Subcutaneous abdominal adipose tissue (tissue), 5 donors: ENCODE data around the gene NR3C1.

Experiments
- H3K27ac ChIP-seq: one replicate; pipeline ENCODE4 v1.7.0; 2013; ENCODE audit warnings: low read depth, mild to moderate bottlenecking, inconsistent platforms, low read length, moderate library complexity
- H3K27me3 ChIP-seq, 5 donors: one replicate each; pipeline ENCODE4 v1.7.0; 2013; ENCODE audit warnings: low read length in 5 of 5, inconsistent platforms in 1 of 5; ENCODE audit not compliant: control insufficient read depth in 5 of 5, insufficient read depth in 4 of 5
- H3K36me3 ChIP-seq, 5 donors: one replicate each; pipeline ENCODE4 v1.7.0; 2013; ENCODE audit warnings: low read length in 5 of 5; ENCODE audit not compliant: control insufficient read depth in 5 of 5, insufficient read depth in 5 of 5
- H3K4me1 ChIP-seq, 5 donors: one replicate each; pipeline ENCODE4 v1.7.0; 2013; ENCODE audit warnings: low read length in 5 of 5, mild to moderate bottlenecking in 3 of 5, moderate library complexity in 1 of 5; ENCODE audit not compliant: control insufficient read depth in 5 of 5, insufficient read depth in 5 of 5
- H3K4me3 ChIP-seq, 5 donors: one replicate each; pipeline ENCODE4 v1.7.0; 2013; ENCODE audit warnings: low read length in 5 of 5, low read depth in 1 of 5
- H3K9ac ChIP-seq, 5 donors: one replicate each; pipeline ENCODE4 v1.7.0; 2013; ENCODE audit warnings: low read length in 5 of 5, mild to moderate bottlenecking in 4 of 5, moderate library complexity in 3 of 5
- H3K9me3 ChIP-seq, 5 donors: one replicate each; pipeline ENCODE4 v1.7.0; 2013; ENCODE audit warnings: low read length in 5 of 5; ENCODE audit not compliant: control insufficient read depth in 5 of 5
- donor health status: healthy.
- donor health status: healthy.
- donor health status: healthy.
- donor health status: healthy.
- donor health status: healthy.

The NR3C1 gene

GRCh38 chr5:143306040-143306439 is 97.4 kb downstream of the NR3C1 start:
- H3K4me3 ChIP-seq, result no peak overlapping the region
- H3K27ac ChIP-seq, result peak overlapping the region; percentile 8
- no peak overlapping the region for H3K9ac ChIP-seq
- H3K36me3 ChIP-seq, result peaks cover 20 to 48% (median 37%) of the 10 kb centered on the region in 5 donors
- peaks cover 0 to 5% (median 0%) of the 10 kb centered on the region in 5 donors for H3K9me3 ChIP-seq
- no peaks in the 10 kb centered on the region for H3K27me3 ChIP-seq
- peaks cover 0 to 19% (median 7%) of the 10 kb centered on the region in 5 donors for H3K4me1 ChIP-seq

- H3K27me3 ChIP-seq, result no peaks in the 10 kb centered on the region
- H3K4me1 ChIP-seq, result peaks cover 0 to 19% (median 2%) of the 10 kb centered on the region in 5 donors
- no peak overlapping the region for H3K9ac ChIP-seq
- peaks cover 22 to 44% (median 36%) of the 10 kb centered on the region in 5 donors for H3K36me3 ChIP-seq
- H3K4me3 ChIP-seq, result no peak overlapping the region
- peak overlapping the region; percentile 6 for H3K27ac ChIP-seq
- peaks cover 0 to 5% (median 0%) of the 10 kb centered on the region in 5 donors for H3K9me3 ChIP-seq
Observed at GRCh38 chr5:143304836-143305475, 98.5 kb downstream of the NR3C1 start.

- no peak overlapping the region for H3K4me3 ChIP-seq
- H3K9ac ChIP-seq, result no peak overlapping the region
- H3K27me3 ChIP-seq, result no peaks in the 10 kb centered on the region
- H3K4me1 ChIP-seq, result peaks cover 0 to 9% (median 0%) of the 10 kb centered on the region in 5 donors
- H3K9me3 ChIP-seq, result peaks cover 0 to 5% (median 0%) of the 10 kb centered on the region in 5 donors
- H3K27ac ChIP-seq, result peak overlapping the region; percentile 17
- peaks cover 26 to 42% (median 39%) of the 10 kb centered on the region in 5 donors for H3K36me3 ChIP-seq
Observed at GRCh38 chr5:143302341-143303045, 101.0 kb downstream of the NR3C1 start.

- no peak overlapping the region for H3K27ac ChIP-seq
- no peak overlapping the region for H3K4me3 ChIP-seq
- peaks cover 48 to 70% (median 59%) of the 10 kb centered on the region in 5 donors for H3K36me3 ChIP-seq
- H3K9me3 ChIP-seq, result no peaks in the 10 kb centered on the region
- H3K9ac ChIP-seq, result no peak overlapping the region
- no peaks in the 10 kb centered on the region for H3K27me3 ChIP-seq
- peaks cover 0 to 2% (median 0%) of the 10 kb centered on the region in 5 donors for H3K4me1 ChIP-seq
Observed at GRCh38 chr5:143297756-143298155, 105.7 kb downstream of the NR3C1 start.

GRCh38 chr5:143290125-143290524 is 113.4 kb downstream of the NR3C1 start:
- H3K27me3 ChIP-seq, result no peaks in the 10 kb centered on the region
- H3K9ac ChIP-seq, result no peak overlapping the region
- H3K4me1 ChIP-seq, result peaks cover 0 to 2% (median 0%) of the 10 kb centered on the region in 5 donors
- peaks cover 33 to 43% (median 39%) of the 10 kb centered on the region in 5 donors for H3K36me3 ChIP-seq
- no peak overlapping the region for H3K4me3 ChIP-seq
- no peak overlapping the region for H3K27ac ChIP-seq
- no peaks in the 10 kb centered on the region for H3K9me3 ChIP-seq

GRCh38 chr5:143284521-143284920 is 119.0 kb downstream of the NR3C1 start:
- peaks cover 0 to 6% (median 2%) of the 10 kb centered on the region in 5 donors for H3K9me3 ChIP-seq
- no peaks in the 10 kb centered on the region for H3K27me3 ChIP-seq
- H3K36me3 ChIP-seq, result peaks cover 11 to 30% (median 18%) of the 10 kb centered on the region in 5 donors
- H3K4me1 ChIP-seq, result peaks cover 0 to 8% (median 2%) of the 10 kb centered on the region in 5 donors
- no peak overlapping the region for H3K4me3 ChIP-seq
- H3K9ac ChIP-seq, result no peak overlapping the region
- peak overlapping the region; percentile 7 for H3K27ac ChIP-seq

GRCh38 chr5:143284002-143284401 is 119.5 kb downstream of the NR3C1 start:
- Histone ChIP-seq H3K4me3 (no peak overlapping the region), H3K27ac (no peak overlapping the region), H3K27me3 (no peaks in the 10 kb centered on the region), H3K9me3 (peaks cover 0 to 6% (median 2%) of the 10 kb centered on the region in 5 donors), H3K9ac (no peak overlapping the region), H3K4me1 (peaks cover 0 to 8% (median 2%) of the 10 kb centered on the region in 5 donors), H3K36me3 (peaks cover 14 to 30% (median 19%) of the 10 kb centered on the region in 5 donors)

GRCh38 chr5:143281226-143281625 is 122.3 kb downstream of the NR3C1 start:
- no peaks in the 10 kb centered on the region for H3K27me3 ChIP-seq
- peaks cover 0 to 22% (median 8%) of the 10 kb centered on the region in 5 donors for H3K4me1 ChIP-seq
- H3K36me3 ChIP-seq, result peaks cover 17 to 35% (median 20%) of the 10 kb centered on the region in 5 donors
- no peak overlapping the region for H3K9ac ChIP-seq
- peaks cover 0 to 6% (median 2%) of the 10 kb centered on the region in 5 donors for H3K9me3 ChIP-seq
- H3K4me3 ChIP-seq, result no peak overlapping the region
- H3K27ac ChIP-seq, result peak overlapping the region; percentile 11

- Histone ChIP-seq H3K4me3 (no peak overlapping the region), H3K9me3 (peaks cover 0 to 6% (median 2%) of the 10 kb centered on the region in 5 donors), H3K4me1 (peaks cover 0 to 21% (median 8%) of the 10 kb centered on the region in 5 donors), H3K27ac (no peak overlapping the region), H3K27me3 (no peaks in the 10 kb centered on the region), H3K36me3 (peaks cover 17 to 35% (median 20%) of the 10 kb centered on the region in 5 donors), H3K9ac (no peak overlapping the region)
Observed at GRCh38 chr5:143279698-143280097, 123.8 kb downstream of the NR3C1 start.

GRCh38 chr5:143277536-143277935 is 126.0 kb downstream of the NR3C1 start:
- H3K9ac ChIP-seq, result no peak overlapping the region
- no peaks in the 10 kb centered on the region for H3K9me3 ChIP-seq
- H3K4me1 ChIP-seq, result peaks cover 0 to 17% (median 8%) of the 10 kb centered on the region in 5 donors
- peak overlapping the region; percentile 58 for H3K27ac ChIP-seq
- H3K36me3 ChIP-seq, result peaks cover 6 to 25% (median 18%) of the 10 kb centered on the region in 5 donors
- no peaks in the 10 kb centered on the region for H3K27me3 ChIP-seq
- no peak overlapping the region for H3K4me3 ChIP-seq
